ENCODE measurements around the gene SLX4IP. TPM values are rescaled to one million over a fixed set of nuclear protein-coding genes. Genes with fewer than 3 reads are reported as not detected.

SLX4IP gene
- total RNA-seq, 4 donors from 2014 or later, result 2.4 to 5.4 (median 4.1) TPM

GRCh38 chr20:10489853-10490252 is 54.7 kb downstream of the SLX4IP start:
- TF ChIP-seq CTCF (IDR thresholded peaks at IDR 0.05; ENCODE audit: low read depth), result no peak

- TF ChIP-seq CTCF (IDR thresholded peaks at IDR 0.05; ENCODE audit: low read depth), result no peak
Observed at GRCh38 chr20:10490257-10490656, 55.2 kb downstream of the SLX4IP start.

DNA sequence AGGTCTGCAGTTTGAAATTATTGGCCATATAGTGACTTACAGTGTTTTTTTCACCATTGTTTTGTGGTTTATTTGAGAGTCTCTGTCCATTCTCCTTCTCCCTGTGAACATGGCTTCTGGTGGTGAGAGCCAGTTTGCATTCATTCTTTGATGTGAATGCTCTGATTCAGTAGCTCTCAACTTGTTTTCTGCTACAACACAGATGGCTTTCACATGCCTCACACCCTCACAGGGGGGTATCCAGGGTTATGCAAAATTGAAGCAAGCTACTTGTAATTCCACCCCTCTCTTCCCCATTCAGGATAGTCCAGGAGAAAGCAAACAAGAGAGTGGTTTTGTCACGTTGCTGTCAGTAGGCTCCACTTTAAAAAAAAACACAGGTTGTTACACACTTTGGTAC is 55.6 kb downstream of the SLX4IP start:
- TF ChIP-seq CTCF (IDR thresholded peaks at IDR 0.05; ENCODE audit: low read depth), result no peak

DNA sequence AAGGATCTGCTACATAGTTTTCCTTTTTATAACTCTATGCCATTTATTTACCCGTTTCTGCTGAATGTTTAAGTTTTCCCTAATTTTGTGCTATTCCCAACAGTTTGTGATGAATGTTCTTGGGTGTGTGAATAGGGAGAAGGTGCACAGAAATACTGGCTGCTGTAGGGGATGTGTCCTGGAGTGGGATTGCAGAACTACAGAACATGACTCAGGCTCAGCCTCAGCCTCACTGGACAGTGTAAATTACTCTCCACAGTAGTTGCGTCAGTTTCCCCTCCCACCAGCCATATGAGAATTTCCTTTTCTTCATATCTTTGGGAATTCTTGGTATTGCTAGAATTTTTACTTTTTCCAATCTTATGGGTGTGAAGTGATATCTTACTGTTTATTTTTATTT is 57.0 kb downstream of the SLX4IP start:
- TF ChIP-seq CTCF (IDR thresholded peaks at IDR 0.05; ENCODE audit: low read depth), result no peak

DNA sequence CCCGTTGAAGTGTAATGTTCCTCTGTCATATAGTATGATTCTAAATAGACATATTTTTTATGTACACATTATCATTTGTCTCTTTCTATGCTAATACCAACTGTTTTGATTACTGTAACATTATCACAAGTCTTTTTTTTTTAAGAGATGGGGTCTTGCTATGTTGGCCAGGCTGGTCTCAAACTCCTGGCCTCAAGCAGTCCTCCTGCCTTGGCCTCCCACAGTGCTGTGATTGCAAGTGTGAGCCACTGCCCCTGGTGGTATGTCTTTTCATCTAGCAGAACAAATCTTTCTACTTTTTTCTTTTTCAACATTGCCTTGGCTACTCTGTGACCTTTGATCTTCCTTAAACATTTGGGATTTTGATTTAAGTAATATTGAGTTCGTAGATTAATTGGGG is 57.7 kb downstream of the SLX4IP start:
- TF ChIP-seq CTCF (IDR thresholded peaks at IDR 0.05; ENCODE audit: low read depth), result no peak

- TF ChIP-seq CTCF (IDR thresholded peaks at IDR 0.05; ENCODE audit: low read depth), result no peak
Observed at GRCh38 chr20:10495173-10495572, 60.1 kb downstream of the SLX4IP start.

DNA sequence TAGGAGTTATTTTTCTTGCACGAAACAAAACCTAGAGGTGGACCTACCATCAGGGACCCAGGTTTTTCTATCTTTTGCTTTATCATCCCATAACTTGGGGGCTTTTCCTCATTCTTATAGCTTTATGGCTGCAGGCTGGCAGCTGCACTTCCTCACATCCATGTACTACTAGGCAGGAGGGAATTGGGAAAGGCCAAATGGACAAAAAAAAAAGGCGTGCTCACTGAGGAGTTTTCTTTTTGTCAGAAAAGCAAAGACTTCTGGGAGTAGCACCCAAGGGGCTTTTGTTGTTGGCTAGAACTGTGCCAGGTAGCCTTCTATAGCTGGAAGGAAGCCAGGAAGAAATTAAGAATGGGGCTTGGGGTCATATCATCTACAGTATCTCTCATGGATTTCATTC is 61.4 kb downstream of the SLX4IP start:
- no peak for TF ChIP-seq CTCF (IDR thresholded peaks at IDR 0.05; ENCODE audit: low read depth)

Measured in subcutaneous adipose tissue (tissue), 4 donors.